ENCODE data around the gene LRRC32.

Gene LRRC32

GRCh38 chr11:76713499-76713898, 43.0 kb upstream of the LRRC32 start:
- no peak overlapping the region for H3K4me3 ChIP-seq (ENCODE audit: low read depth, low read length)
- no peak for DNase-seq (ENCODE audit: low read depth)
- TF ChIP-seq CTCF (IDR thresholded peaks at IDR 0.05; ENCODE audit: control insufficient read depth, extremely low read depth, insufficient read depth) = no peak

GRCh38 chr11:76712125-76712524, 41.6 kb upstream of the LRRC32 start:
- no peak for DNase-seq (ENCODE audit: low read depth)
- TF ChIP-seq CTCF (IDR thresholded peaks at IDR 0.05; ENCODE audit: control insufficient read depth, extremely low read depth, insufficient read depth) = no peak
- H3K4me3 ChIP-seq (ENCODE audit: low read depth, low read length) = no peak overlapping the region

DNA sequence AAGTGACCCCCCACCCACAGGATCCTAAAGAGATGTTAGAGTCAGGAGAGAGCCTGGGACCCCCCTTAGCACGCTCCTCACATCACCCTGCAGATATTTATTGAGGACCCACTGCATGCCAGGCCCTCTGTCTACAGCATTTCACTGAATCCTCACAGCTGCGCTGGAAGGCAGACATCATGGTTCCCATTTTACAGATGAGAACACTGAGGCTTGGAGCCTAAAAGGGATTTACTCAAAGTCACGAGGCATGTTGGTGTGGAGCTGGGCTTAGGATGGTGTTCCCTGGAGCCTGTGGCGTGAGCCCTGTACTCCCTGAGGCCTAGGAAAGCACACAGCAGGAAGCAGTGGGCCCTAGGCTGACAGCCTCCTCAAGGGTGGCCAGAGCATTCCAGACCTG, 39.2 kb upstream of the LRRC32 start:
- H3K4me3 ChIP-seq (ENCODE audit: low read depth, low read length) = no peak overlapping the region
- no peak for DNase-seq (ENCODE audit: low read depth)
- TF ChIP-seq CTCF (IDR thresholded peaks at IDR 0.05; ENCODE audit: control insufficient read depth, extremely low read depth, insufficient read depth) = no peak

DNA sequence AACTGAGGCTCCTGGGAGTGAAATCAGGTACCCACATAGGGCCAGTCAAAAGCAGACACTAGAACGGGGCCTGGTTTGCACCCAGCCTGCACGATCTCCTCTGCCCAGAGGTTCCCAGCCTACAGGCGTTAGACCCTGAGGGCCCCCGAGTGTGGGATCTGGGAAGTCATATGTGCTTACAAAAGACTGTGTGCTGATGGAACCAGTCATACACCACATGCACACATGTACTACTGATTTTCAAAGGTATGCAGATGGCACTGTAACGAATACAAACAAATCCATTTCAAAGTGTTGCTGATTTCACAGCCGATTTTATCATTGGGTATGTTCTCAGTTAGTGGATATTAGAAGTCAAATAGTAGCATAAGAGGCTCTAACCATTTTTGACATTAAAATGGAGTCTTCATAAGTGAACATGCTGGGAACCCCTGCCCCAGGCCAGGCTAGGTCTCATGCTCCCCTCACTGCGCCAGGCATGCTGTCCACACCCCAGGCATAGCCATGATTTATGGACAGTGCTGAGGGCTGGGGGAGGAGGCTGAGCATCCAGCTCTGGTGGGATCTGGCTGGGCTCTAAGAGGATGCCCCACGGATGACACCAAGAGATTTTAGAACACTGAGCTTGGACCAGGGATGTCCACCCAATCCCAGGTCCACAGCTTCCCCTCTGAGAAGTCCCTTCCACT, 38.6 kb upstream of the LRRC32 start:
- TF ChIP-seq CTCF (IDR thresholded peaks at IDR 0.05; ENCODE audit: control insufficient read depth, extremely low read depth, insufficient read depth) = no peak

GRCh38 chr11:76707293-76707825, 36.8 kb upstream of the LRRC32 start:
- no peak for TF ChIP-seq CTCF (IDR thresholded peaks at IDR 0.05; ENCODE audit: control insufficient read depth, extremely low read depth, insufficient read depth)
- no peak for DNase-seq (ENCODE audit: low read depth)
- H3K4me3 ChIP-seq (ENCODE audit: low read depth, low read length) = no peak overlapping the region

More for the DNA sequence above, 38.6 kb upstream of the LRRC32 start:
- DNase-seq (ENCODE audit: low read depth) = no peak
- H3K4me3 ChIP-seq (ENCODE audit: low read depth, low read length) = no peak overlapping the region

DNA sequence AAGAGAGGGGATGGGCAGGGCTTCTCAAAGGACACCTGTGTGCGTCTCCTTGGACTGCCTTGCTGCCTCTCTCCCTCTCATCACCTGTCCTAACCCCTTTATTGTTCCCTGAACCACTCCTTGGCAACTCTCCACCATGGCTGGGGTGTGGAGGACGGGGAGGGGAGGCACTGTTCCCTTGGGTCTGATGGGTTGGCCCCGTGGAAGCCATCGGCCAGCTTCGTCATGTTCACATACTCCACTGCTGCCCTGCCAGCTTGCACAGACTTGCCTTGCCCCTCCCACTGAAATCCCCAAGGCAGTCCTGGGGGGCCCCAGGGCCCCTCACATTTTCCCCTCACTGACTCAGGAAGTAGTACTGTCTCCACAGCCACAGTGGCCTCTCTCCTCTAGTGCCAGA, 36.1 kb upstream of the LRRC32 start:
- TF ChIP-seq CTCF (IDR thresholded peaks at IDR 0.05; ENCODE audit: control insufficient read depth, extremely low read depth, insufficient read depth) = no peak
- DNase-seq (ENCODE audit: low read depth) = no peak
- no peak overlapping the region for H3K4me3 ChIP-seq (ENCODE audit: low read depth, low read length)

GRCh38 chr11:76705826-76706225, 35.3 kb upstream of the LRRC32 start:
- no peak for DNase-seq (ENCODE audit: low read depth)
- no peak overlapping the region for H3K4me3 ChIP-seq (ENCODE audit: low read depth, low read length)
- no peak for TF ChIP-seq CTCF (IDR thresholded peaks at IDR 0.05; ENCODE audit: control insufficient read depth, extremely low read depth, insufficient read depth)
